GM10266 (cell line): ENCODE data around the gene PTPN2.

ENCODE experiments used
- DNase-seq: peaks from one replicate; pipeline ENCODE4 v3.0.0; 2012; ENCODE audit errors: extremely low spot score
- TF ChIP-seq, protein P1 (sequence below): IDR thresholded peaks from 2 replicates; pipeline ENCODE4 v1.5.1; 2012; ENCODE audit warnings: mild to moderate bottlenecking, low read depth; ENCODE audit not compliant: control insufficient read depth, insufficient read depth; ENCODE audit errors: missing control alignments

The PTPN2 gene

DNA sequence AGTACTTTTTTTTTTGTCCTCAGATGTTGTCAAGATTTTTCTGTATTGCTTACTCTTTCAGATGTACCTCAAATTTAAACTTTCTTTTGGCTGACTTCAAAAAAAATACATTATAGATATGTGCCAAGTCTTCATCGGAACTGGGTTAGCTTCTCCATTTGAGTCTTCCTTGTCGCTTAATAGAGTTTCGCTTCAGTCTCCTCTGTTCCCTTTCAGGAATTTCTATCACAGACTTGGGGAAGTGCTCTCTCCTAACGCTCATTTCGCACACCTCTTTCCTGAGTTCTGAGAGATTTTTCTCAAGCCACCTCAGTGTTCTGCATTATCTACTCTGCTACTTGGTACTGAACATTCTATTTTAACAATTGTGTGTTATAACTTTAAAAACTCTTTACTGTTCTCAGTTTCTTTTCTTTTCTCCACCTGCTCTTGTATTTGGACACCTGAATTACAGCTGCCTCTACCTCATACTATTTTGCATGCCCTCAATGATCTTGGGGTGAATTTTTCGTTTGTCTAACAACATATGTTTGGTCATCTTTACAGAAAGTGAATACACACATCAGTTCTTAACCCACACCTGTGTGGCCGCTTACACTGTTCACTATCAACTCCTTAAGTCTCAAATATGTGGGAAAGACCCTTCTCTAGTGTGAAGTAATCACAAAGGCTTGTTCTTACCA is 16.5 kb downstream of the PTPN2 start:
- TF ChIP-seq, protein P1, sequence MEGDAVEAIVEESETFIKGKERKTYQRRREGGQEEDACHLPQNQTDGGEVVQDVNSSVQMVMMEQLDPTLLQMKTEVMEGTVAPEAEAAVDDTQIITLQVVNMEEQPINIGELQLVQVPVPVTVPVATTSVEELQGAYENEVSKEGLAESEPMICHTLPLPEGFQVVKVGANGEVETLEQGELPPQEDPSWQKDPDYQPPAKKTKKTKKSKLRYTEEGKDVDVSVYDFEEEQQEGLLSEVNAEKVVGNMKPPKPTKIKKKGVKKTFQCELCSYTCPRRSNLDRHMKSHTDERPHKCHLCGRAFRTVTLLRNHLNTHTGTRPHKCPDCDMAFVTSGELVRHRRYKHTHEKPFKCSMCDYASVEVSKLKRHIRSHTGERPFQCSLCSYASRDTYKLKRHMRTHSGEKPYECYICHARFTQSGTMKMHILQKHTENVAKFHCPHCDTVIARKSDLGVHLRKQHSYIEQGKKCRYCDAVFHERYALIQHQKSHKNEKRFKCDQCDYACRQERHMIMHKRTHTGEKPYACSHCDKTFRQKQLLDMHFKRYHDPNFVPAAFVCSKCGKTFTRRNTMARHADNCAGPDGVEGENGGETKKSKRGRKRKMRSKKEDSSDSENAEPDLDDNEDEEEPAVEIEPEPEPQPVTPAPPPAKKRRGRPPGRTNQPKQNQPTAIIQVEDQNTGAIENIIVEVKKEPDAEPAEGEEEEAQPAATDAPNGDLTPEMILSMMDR: no peak
- no peak for DNase-seq

DNA sequence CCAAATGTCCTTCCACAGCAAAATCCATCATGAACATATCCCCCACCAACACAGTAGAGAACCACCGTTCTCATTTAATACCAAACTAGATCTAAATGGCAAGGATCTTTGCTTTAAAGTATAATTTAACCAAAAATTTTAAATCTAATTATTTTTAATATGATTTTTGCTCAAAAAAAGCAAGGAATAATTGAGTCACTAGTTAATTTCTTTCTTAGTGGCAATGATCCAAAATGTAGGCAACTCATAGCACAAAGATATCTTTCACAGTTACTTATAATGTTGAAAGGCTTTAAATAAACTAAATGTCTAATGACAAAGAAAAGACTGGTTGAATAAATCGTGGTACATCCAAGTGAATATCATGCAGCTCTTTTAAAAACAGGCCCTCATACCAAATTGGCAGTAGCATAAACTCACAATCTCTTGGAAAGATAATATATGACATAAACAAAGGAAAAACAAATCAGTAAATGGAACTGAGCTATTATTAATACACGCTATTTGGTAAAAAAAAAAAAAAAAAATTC is 20.3 kb downstream of the PTPN2 start:
- TF ChIP-seq, protein P1: no peak
- no peak for DNase-seq

DNA sequence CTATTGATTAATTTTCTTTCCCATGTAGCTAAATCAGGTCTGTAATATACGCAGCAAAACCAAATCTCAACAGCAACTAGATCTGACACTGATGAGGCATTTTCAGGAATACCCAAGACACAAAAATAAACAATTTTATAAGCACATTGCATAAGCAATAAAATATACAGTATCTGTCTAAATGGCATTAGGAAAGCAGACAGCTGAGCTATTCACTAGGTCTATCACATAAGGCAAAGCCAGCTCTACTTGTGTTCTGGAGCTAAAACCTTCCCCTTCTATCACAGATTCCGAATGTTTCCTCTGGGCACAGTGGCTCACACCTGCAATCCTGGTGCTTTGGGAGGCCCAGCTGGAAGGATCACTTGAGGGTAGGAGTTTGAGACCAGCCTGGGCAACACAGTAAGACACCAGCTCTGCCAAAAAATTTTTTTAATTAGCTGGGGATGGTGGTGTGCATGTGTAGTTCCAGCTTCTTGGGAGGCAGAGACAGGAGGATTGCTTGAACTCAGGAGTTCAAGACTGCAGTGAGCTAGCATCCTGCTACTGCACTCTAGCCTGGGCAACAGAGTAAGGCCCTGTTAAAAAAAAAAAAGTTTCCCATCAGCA is 21.1 kb downstream of the PTPN2 start:
- TF ChIP-seq, protein P1: no peak
- no peak for DNase-seq

DNA sequence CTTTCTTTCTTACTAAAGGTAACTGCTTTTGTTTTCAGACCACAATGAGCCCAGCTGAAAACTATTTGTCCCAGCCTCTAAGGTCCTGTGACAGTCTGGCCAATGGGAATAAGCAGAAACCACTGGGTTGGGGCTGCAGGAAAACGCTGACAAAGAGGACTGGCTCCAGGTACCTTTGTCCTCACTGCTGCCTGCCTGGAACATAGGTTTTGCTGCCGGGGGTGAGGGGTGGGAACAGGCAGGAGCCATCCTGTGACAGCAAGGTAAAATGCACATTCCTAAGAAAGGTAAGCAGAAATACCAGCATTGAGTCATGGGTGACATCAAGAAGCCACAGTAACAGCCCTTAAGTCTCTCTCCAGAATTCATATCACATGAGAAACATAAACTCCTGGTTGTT is 21.6 kb downstream of the PTPN2 start:
- TF ChIP-seq, protein P1: no peak
- DNase-seq: no peak

DNA sequence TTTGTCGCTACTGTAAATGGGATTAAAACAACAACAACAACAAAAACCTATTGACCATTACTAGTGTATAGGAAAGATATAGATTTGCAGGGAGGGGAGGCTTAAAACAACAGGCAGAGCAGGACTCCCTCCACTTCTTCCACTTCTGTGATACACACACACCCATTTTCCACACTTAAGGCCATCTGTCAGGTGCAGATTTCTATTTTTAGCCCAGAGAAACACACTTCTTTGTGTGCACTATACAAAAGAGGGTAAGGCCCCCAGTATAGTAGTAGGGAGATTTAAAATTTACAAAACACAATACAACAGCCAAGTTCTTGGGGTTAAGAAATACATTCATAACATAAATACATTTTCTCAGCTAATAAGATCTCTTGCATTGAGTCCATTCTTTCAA is 22.4 kb downstream of the PTPN2 start:
- TF ChIP-seq, protein P1: no peak
- no peak for DNase-seq

DNA sequence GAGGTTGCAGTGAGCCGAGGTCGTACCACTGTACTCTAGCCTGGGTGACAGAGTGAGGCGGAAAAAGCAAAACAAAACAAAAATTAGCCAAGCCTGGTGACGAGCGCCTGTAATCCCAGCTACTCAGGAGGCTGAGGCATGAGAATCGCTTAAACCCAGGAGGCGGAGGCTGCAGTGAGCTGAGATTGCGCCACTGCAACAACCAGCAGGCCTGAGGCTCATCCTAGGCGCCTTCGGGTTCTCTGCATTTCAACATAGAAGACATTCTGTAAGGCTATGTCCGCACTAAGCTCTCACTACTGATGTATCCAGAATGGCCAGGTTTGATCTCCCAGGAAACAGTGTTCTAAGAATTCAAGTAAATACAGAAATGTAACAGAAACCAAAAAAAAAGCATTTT is 23.5 kb downstream of the PTPN2 start:
- DNase-seq: no peak
- TF ChIP-seq, protein P1: no peak

DNA sequence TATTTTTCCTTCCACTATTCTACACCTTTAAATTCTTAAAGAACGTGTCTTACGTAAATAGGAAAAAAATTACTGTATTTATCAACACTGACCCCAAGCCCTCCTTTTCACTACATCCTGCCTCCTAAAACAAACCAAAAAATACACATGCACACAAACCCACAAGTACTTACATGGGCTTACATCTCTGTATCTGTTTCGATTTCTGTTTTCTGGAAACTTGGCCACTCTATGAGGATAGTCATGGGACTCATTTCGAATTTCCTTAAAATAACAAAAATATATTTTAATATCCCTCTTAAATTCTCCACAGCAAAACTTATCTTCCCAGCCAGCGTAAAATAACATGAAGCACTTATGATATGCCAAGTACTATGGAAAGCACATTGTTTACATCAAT is 25.0 kb downstream of the PTPN2 start:
- TF ChIP-seq, protein P1: no peak
- no peak for DNase-seq
